HUES64 (cell line): Measurements from ENCODE around the gene AP5B1.

Experiments used
- H3K27ac ChIP-seq: 2 replicates; pipeline ENCODE4 v1.7.0; 2013; ENCODE audit warnings: low read depth, low read length, inconsistent platforms
- H3K27me3 ChIP-seq: 2 replicates; pipeline ENCODE4 v1.6.1; 2013; ENCODE audit warnings: mild to moderate bottlenecking, low read length; ENCODE audit not compliant: insufficient read depth
- H3K36me3 ChIP-seq: 2 replicates; pipeline ENCODE4 v1.6.1; 2013; ENCODE audit warnings: mild to moderate bottlenecking, low read length; ENCODE audit not compliant: insufficient read depth
- H3K4me1 ChIP-seq: 2 replicates; pipeline ENCODE4 v1.6.1; 2013; ENCODE audit warnings: mild to moderate bottlenecking, low read length, moderate library complexity; ENCODE audit not compliant: insufficient read depth
- H3K4me3 ChIP-seq: 2 replicates; pipeline ENCODE4 v1.5.1; 2013; ENCODE audit warnings: mild to moderate bottlenecking, low read length, moderate library complexity
- H3K9ac ChIP-seq: 2 replicates; pipeline ENCODE4 v1.6.1; 2013; ENCODE audit warnings: mild to moderate bottlenecking, low read depth, low read length
- H3K9me3 ChIP-seq: 2 replicates; pipeline ENCODE4 v1.6.1; 2013; ENCODE audit warnings: low read depth, low read length; ENCODE audit not compliant: insufficient read depth
- WGBS: fragments of 150-250, 120-280 bp; methylation state at CpG from one replicate; pipeline ENCODE4 v1.1.7; 2013; ENCODE audit warnings: missing lambda C conversion rate; 5-methylcytosine and 5-hydroxymethylcytosine counted together

The AP5B1 gene

DNA sequence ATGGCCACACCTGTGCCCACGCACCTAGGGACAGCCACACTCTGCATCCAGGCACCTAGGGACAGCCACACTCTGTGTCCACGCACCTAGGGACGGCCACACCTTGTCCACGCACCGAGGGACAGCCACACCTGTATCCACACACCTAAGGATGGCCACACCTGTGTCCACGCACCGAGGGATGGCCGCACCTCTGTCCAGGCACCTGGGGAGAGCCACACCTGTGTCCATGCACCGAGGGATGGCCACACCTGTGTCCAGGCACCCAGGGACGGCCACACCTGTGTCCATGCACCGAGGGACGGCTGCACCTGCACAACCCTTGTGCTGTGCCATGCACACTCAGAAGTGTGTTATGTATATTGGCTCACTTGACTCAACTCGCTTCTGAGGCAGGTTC lies 16.9 kb upstream of the AP5B1 start:
- Histone ChIP-seq H3K4me1 (peaks cover 12% of the 10 kb centered on the region), H3K9me3 (no peaks in the 10 kb centered on the region), H3K9ac (no peak overlapping the region), H3K4me3 (no peak overlapping the region), H3K36me3 (peaks cover 5% of the 10 kb centered on the region), H3K27me3 (no peaks in the 10 kb centered on the region), H3K27ac (no peak overlapping the region)
- WGBS = 97% methylated on average over 13 of the region's 13 CpGs

DNA sequence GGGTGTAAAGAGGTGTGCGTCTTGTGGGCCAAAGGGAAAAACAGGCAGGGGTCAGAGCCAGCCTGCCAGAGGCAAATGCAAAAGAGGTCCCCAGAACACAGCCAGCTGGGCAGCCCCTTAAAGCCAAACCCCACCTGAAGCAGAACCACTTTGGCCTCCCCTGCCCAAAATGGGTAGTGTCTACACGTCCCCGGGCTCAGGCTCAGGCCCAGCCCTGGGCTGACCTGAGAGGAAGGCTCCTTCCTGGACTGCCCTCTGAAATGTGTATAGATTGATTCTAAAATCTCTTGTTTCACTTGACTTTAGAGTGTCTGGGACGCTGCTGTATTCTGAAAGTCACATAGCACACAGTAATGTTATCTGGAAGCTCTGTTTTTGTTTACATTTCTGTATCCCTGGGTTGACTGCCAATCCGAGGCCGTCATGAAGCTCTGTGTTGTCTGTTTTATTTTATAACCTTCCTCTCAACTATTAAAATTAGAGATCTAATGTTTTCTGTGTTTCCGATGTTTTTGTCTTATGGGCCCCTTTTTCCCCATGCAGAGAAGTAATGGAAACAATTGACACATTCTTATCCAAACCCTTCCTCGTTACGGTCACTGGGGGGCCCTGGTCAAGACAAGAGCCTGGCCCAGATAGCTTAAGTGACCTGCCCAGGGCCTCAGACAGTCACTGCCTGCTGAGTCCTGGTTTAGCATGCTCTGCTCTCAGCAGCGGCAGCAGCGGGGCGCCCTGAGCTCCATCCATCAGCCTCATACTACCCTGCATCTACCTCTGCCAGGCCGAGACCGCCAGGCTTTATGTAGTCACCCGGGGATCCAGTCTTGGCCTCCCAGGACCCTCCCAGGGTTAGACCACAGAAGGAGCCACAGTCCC lies 16.2 kb upstream of the AP5B1 start:
- H3K27ac ChIP-seq = no peak overlapping the region
- WGBS = 76% methylated on average over 13 of the region's 15 CpGs

GRCh38 chr11:65794570-65795510 lies 14.1 kb upstream of the AP5B1 start:
- no peak overlapping the region for H3K27ac ChIP-seq
- H3K4me1 ChIP-seq = peaks cover 19% of the 10 kb centered on the region
- no peak overlapping the region for H3K9ac ChIP-seq
- H3K27me3 ChIP-seq = peaks cover 2% of the 10 kb centered on the region; the same call in 1 of the 2 replicates
- 94% methylated on average over 42 of the region's 42 CpGs for WGBS
- no peak overlapping the region for H3K4me3 ChIP-seq
- H3K9me3 ChIP-seq = no peaks in the 10 kb centered on the region
- peaks cover 5% of the 10 kb centered on the region for H3K36me3 ChIP-seq

More for the DNA sequence above, 16.2 kb upstream of the AP5B1 start:
- H3K9ac ChIP-seq = no peak overlapping the region
- H3K4me3 ChIP-seq = no peak overlapping the region
- no peaks in the 10 kb centered on the region for H3K9me3 ChIP-seq
- no peaks in the 10 kb centered on the region for H3K27me3 ChIP-seq
- H3K36me3 ChIP-seq = peaks cover 5% of the 10 kb centered on the region
- H3K4me1 ChIP-seq = peaks cover 12% of the 10 kb centered on the region

- H3K27me3 ChIP-seq = peaks cover 11% of the 10 kb centered on the region
- WGBS = 91% methylated on average over 29 of the region's 29 CpGs
- H3K27ac ChIP-seq = no peak overlapping the region
- H3K9ac ChIP-seq = no peak overlapping the region
- H3K4me1 ChIP-seq = peaks cover 25% of the 10 kb centered on the region
- peaks cover 5% of the 10 kb centered on the region for H3K36me3 ChIP-seq
- no peak overlapping the region for H3K4me3 ChIP-seq
- no peaks in the 10 kb centered on the region for H3K9me3 ChIP-seq
Observed at GRCh38 chr11:65793625-65794400, 13.0 kb upstream of the AP5B1 start.

DNA sequence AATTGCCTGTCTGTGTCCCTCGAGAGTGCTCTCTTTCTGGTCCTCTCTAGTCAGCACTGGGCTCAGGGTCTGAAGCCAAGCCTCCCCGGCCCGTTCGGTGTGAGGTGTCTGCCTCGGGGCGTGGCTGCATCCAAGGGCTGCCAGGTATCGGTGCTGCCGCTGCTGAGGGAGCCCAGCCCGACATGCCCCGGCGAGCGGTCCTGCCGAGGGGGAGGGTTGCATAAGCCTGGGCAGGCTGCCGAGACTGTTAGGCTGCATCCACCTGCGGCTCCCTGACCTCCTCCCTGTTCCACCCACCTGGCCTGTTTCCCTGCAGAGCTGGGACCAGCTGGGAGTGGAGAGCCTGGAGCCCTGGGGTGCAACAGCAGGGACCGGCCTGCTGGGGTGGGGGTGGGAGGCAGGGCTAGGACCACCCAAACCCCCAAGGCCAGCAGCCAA lies 12.4 kb upstream of the AP5B1 start:
- peaks cover 5% of the 10 kb centered on the region for H3K36me3 ChIP-seq
- WGBS = 72% methylated on average over 16 of the region's 16 CpGs
- peaks cover 27% of the 10 kb centered on the region for H3K4me1 ChIP-seq
- no peaks in the 10 kb centered on the region for H3K9me3 ChIP-seq
- H3K27ac ChIP-seq = no peak overlapping the region
- peaks cover 18% of the 10 kb centered on the region for H3K27me3 ChIP-seq
- H3K4me3 ChIP-seq = no peak overlapping the region
- no peak overlapping the region for H3K9ac ChIP-seq

DNA sequence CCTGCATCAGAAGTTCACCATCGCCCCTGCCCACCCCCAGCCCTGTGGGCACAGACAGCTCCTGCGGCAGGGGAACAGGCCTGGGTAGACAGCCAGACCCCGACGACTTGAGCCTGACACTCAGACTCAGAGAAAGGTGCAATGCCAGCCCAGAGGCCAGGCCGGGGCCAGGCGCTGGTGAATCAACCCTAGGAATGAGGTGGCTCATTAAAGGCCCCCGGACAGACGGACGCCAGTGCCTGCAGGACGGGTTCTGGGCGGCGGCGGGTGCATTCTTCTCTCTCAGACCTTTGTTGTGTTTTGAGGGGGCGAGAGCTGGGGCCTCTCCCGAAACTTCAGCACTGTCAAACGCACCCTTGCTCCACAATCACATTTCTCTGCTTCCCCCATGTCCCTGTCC lies 11.7 kb upstream of the AP5B1 start:
- 93% methylated on average over 16 of the region's 16 CpGs for WGBS
- Histone ChIP-seq H3K27me3 (peaks cover 25% of the 10 kb centered on the region), H3K4me1 (peaks cover 26% of the 10 kb centered on the region), H3K4me3 (no peak overlapping the region), H3K9ac (no peak overlapping the region), H3K9me3 (no peaks in the 10 kb centered on the region), H3K27ac (no peak overlapping the region), H3K36me3 (peaks cover 5% of the 10 kb centered on the region)

GRCh38 chr11:65791719-65792213 lies 11.0 kb upstream of the AP5B1 start:
- H3K27me3 ChIP-seq = peaks cover 30% of the 10 kb centered on the region

GRCh38 chr11:65790902-65791650 lies 10.3 kb upstream of the AP5B1 start:
- Histone ChIP-seq H3K27ac (no peak overlapping the region), H3K9me3 (no peaks in the 10 kb centered on the region), H3K4me1 (peaks cover 21% of the 10 kb centered on the region), H3K4me3 (no peak overlapping the region), H3K9ac (no peak overlapping the region), H3K27me3 (peaks cover 37% of the 10 kb centered on the region), H3K36me3 (peaks cover 5% of the 10 kb centered on the region)
- WGBS = 92% methylated on average over 18 of the region's 18 CpGs

More at GRCh38 chr11:65791719-65792213, 11.0 kb upstream of the AP5B1 start:
- Histone ChIP-seq H3K27ac (no peak overlapping the region), H3K4me3 (no peak overlapping the region), H3K9me3 (no peaks in the 10 kb centered on the region), H3K36me3 (peaks cover 5% of the 10 kb centered on the region), H3K9ac (no peak overlapping the region), H3K4me1 (peaks cover 21% of the 10 kb centered on the region)
- WGBS = 94% methylated on average over 13 of the region's 13 CpGs

DNA sequence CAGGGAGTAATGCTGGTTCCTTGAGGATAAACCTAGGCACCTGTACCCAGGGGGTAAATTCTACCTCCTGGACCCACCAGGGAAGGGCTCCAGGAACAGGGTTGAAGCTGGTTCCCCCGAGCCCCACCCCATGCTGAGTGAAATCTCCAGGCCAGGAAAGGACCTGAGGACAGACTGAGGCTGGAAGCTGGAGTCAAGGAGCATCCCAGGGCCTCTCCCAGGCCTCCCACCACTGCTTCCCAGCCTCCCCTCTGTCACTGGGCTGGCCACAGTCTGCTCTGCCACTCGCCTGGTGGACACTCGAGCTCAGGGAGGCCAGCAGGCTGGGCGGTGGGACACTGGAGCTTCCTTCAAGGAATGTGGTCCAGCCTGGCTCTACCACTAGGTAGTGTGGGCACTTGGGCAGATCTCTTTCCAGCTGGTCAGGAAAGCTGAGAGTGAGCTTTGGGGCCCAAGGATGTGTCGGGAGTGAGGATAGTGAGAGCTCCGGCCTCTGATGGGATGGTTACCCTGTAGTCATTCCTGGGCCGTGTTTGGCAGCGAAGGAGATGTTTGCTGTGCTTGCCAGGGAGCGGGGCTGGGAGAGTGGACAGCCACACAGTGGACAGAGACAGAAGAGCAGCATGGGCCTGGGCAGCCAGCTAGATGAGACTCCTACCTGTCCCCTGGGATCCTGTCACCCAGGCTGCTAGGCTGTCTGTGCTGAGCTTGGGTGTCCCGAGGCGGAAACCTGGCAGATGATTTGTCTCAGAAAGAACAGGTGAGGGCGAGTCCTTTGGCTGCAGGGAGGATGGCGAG lies 9.5 kb upstream of the AP5B1 start:
- Histone ChIP-seq H3K4me1 (peaks cover 21% of the 10 kb centered on the region), H3K27me3 (peaks cover 44% of the 10 kb centered on the region), H3K9ac (no peak overlapping the region), H3K36me3 (peaks cover 5% of the 10 kb centered on the region), H3K27ac (no peak overlapping the region), H3K9me3 (no peaks in the 10 kb centered on the region), H3K4me3 (no peak overlapping the region)
- 73% methylated on average over 13 of the region's 13 CpGs for WGBS
